ENCODE data around the gene ELL.

DNA sequence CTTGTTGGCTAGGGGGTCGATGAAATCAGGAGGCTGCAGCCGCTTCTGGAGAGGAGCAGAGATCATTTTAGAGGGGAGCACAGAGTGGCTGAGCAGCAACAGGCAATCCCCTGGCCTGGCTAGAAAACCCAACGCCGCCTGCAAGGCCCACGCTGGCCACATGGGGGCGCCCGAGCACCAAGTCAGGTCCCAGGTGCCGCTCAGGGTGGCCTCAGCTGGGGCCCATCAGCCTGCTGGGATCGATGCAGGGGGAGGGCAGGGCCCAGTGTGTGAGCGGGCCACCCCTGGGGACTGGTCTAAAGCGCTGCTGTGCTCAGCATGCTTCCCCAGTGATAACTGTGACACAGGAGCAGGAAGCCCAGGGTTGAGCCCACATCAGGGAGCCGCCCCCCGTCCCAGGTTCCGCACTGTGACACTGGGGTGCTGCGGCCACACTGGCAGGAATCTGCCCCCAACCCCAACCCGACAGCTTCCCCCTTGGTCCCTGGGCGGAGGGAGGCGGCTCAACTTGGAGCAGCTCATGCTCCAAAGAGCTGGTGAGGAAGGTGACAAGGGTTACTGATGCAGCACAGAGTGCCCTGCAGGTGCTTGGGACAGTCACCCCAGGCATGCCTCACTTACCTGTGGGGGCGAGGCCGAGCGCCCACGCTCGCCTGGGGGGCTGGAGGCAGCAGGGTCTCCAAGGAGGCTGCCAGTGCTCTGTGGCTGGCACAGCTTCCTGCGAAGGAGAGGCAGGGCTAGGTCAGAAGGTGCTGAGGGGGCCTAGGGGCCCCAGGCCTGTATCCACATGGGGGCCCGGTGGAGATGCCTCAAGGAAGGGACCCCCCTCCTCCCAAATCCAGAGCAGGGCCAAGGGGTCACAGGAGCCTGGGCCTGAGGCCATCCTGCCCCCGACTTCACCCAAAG, 70.7 kb downstream of the ELL start:
- TF ChIP-seq EZH2 (IDR thresholded peaks at IDR 0.05), result no peak
- no peak for TF ChIP-seq POLR2A (IDR thresholded peaks at IDR 0.05; ENCODE audit: borderline replicate concordance, extremely low read depth, insufficient read depth, insufficient read length)
